Smooth muscle cell (in vitro differentiated cells): ENCODE measurements around the gene STK38. TPM values are rescaled to one million over a fixed set of nuclear protein-coding genes. Genes with fewer than 3 reads are reported as not detected.
"Not testable (repeated sequence)": the region's sequence is repeated elsewhere in the genome, so short reads cannot be mapped to it uniquely, and the experiment has no call there.

ENCODE experiments used
- DNase-seq: peaks from one replicate; lab custom pipeline; 2025; ENCODE audit not compliant: unreplicated experiment; lab: John Stamatoyannopoulos, UW
- H2AFZ ChIP-seq: fragments of 200-600 bp; sonication (generic); 2 replicates; pipeline ENCODE4 v1.6.0; 2016; ENCODE audit warnings: antibody characterized with exemption, low read depth, mild to moderate bottlenecking
- H3F3A ChIP-seq: fragments of 200-600 bp; sonication (generic); 2 replicates; pipeline ENCODE4 v1.6.0; 2017; ENCODE audit warnings: antibody characterized with exemption, low read depth
- H3K27ac ChIP-seq: fragments of 200-600 bp; sonication (generic); 2 replicates; pipeline ENCODE4 v1.5.1; 2016; ENCODE audit warnings: low read depth, mild to moderate bottlenecking
- H3K27me3 ChIP-seq: fragments of 200-600 bp; sonication (generic); 2 replicates; pipeline ENCODE4 v1.6.1; 2016; ENCODE audit warnings: low read depth, mild to moderate bottlenecking
- H3K36me3 ChIP-seq: fragments of 200-600 bp; sonication (generic); 2 replicates; pipeline ENCODE4 v1.5.1; 2016; ENCODE audit warnings: low read depth
- H3K4me1 ChIP-seq: fragments of 200-600 bp; sonication (generic); 2 replicates; pipeline ENCODE4 v1.5.1; 2016; ENCODE audit warnings: low read depth
- H3K4me2 ChIP-seq: fragments of 200-600 bp; sonication (generic); 2 replicates; pipeline ENCODE4 v1.6.0; 2016; ENCODE audit warnings: mild to moderate bottlenecking
- H3K4me3 ChIP-seq: fragments of 200-600 bp; sonication (generic); 2 replicates; pipeline ENCODE4 v1.5.1; 2016; ENCODE audit warnings: mild to moderate bottlenecking
- H3K79me2 ChIP-seq: fragments of 200-600 bp; sonication (generic); 2 replicates; pipeline ENCODE4 v1.6.0; 2016; ENCODE audit warnings: low read depth, mild to moderate bottlenecking
- H3K9ac ChIP-seq: fragments of 200-600 bp; sonication (generic); 2 replicates; pipeline ENCODE4 v1.6.0; 2016; ENCODE audit warnings: low read depth
- H3K9me3 ChIP-seq: fragments of 200-600 bp; sonication (generic); replicated peaks from 2 replicates; pipeline ENCODE4 v1.5.1; 2016; ENCODE audit warnings: low read depth
- H4K20me1 ChIP-seq: fragments of 200-600 bp; sonication (generic); 2 replicates; pipeline ENCODE4 v1.6.0; 2016; ENCODE audit warnings: low read depth
- CTCF ChIP-seq: fragments of 200-600 bp; sonication (generic); IDR thresholded peaks from 2 replicates; pipeline ENCODE4 v1.5.1; 2017; ENCODE audit warnings: borderline replicate concordance, mild to moderate bottlenecking, antibody characterized with exemption; ENCODE audit not compliant: insufficient read depth, poor library complexity, severe bottlenecking
- WGBS: methylation state at CpG from one replicate; pipeline ENCODE4 v1.1.7; 2016; ENCODE audit warnings: low lambda C conversion rate; 5-methylcytosine and 5-hydroxymethylcytosine counted together
- polyA plus RNA-seq: library from polyadenylated mRNA; unstranded; fragments of >200 nt; fragmentation: Nextera tagmentation; extraction: Ambion mirVana; gene quantifications from 2 replicates; pipeline ENCODE4 v1.2.1, GENCODE V29; 2016
- total RNA-seq: library from RNA; depleted of rRNA; stranded (reverse); fragments of >200 nt; gene quantifications from 2 replicates; pipeline ENCODE4 v1.2.3, GENCODE V29; 2014

Gene STK38
- total and polyA plus RNA-seq, 2 experiments from 2014 or later = 34.5 to 34.6 TPM

DNA sequence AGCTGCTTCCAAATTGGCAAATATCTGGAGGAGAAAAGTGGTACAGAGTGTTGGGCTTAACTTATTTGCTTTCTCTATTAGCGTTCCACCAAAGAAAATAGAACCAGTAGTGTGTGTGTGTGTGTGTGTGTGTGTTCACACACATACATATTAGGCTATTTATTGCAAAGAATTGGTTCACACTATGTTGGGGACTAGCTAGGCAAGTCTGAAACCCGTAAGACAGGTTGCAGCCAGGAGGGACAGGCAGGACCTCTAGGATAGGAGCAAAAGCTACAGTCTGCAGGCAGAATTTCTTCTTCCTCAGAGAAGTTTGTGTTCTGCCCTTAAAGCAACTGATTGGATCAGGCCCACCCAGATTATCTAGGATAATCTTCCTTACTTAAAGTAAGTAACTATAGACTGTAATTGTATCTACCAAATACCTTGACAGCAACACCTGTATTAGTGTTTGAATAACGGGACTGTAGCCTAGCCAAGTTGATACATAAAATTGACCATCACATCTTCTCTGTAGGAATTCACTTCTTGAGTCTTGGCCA is 91.7 kb downstream of the STK38 start:
- no peaks in the 10 kb centered on the region for H3K4me1 ChIP-seq
- 90% methylated on average over 3 of the region's 3 CpGs for WGBS

GRCh38 chr6:36452897-36453296 is 94.4 kb downstream of the STK38 start:
- H3K4me1 ChIP-seq, H3K9ac ChIP-seq, H3K36me3 ChIP-seq, H3K9me3 ChIP-seq, H2AFZ ChIP-seq, H3K4me2 ChIP-seq, H3K27ac ChIP-seq, DNase-seq, H3K27me3 ChIP-seq, H3K4me3 ChIP-seq, H3F3A ChIP-seq: not testable (repeated sequence)
- Histone ChIP-seq H3K79me2 (peaks cover 98% of the 10 kb centered on the region), H4K20me1 (peaks cover 98% of the 10 kb centered on the region)
- WGBS = 96% methylated on average over 6 of the region's 8 CpGs

More for the DNA sequence above, 91.7 kb downstream of the STK38 start:
- no peak overlapping the region for H2AFZ ChIP-seq
- H3K27ac ChIP-seq = no peak overlapping the region
- DNase-seq = no peak
- H3K4me3 ChIP-seq = no peak overlapping the region
- no peaks in the 10 kb centered on the region for H3K9me3 ChIP-seq
- H3K27me3 ChIP-seq = no peaks in the 10 kb centered on the region
- H3K36me3 ChIP-seq = no peaks in the 10 kb centered on the region
- no peak for TF ChIP-seq CTCF
- no peak overlapping the region for H3K9ac ChIP-seq
- peaks cover 97% of the 10 kb centered on the region for H4K20me1 ChIP-seq
- peaks cover 98% of the 10 kb centered on the region for H3K79me2 ChIP-seq
- no peak overlapping the region for H3K4me2 ChIP-seq
- no peaks in the 10 kb centered on the region for H3F3A ChIP-seq

DNA sequence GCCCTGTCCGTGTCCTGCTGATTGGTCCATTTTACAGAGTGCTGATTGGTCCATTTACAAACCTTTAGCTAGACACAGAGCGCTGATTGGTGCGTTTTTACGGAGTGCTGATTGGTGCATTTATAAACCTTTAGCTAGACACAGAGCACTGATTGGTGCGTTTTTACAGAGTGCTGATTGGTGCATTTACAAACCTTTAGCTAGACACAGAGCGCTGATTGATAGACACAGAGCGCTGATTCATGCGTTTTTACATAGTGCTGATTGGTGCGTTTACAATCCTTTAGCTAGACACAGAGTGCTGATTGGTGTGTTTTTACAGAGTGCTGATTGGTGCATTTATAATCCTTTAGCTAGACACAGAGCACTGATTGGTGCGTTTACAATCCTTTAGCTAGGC is 98.1 kb downstream of the STK38 start:
- H3K4me3 ChIP-seq, H3K27ac ChIP-seq, H3F3A ChIP-seq, DNase-seq, H3K4me2 ChIP-seq, H3K4me1 ChIP-seq, H3K9ac ChIP-seq, H2AFZ ChIP-seq, H3K36me3 ChIP-seq, H3K27me3 ChIP-seq, H3K9me3 ChIP-seq: not testable (repeated sequence)
- H4K20me1 ChIP-seq = peaks cover 94% of the 10 kb centered on the region
- WGBS = 99% methylated on average over 10 of the region's 10 CpGs
- H3K79me2 ChIP-seq = peaks cover 98% of the 10 kb centered on the region

DNA sequence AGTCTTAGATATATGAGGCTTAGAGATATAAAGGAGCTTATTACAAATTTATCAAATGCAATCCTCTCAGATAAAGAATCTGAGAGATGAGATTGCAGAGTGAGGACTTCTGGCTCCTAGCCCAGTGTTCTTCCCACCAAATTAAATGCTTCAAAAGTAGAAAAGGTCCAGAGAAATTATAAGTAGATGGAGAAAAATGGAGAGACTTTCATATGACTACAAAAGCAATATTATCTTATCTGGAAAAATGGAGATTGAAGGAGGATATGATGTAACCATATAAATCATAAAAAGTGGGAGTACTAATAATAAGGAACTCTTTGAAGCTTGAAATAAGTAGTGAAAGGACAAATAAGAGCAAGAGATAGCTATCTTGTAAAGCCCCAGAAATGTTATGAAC is 101.7 kb downstream of the STK38 start:
- no peak for DNase-seq
- Histone ChIP-seq H3K4me2 (peak overlapping the region; percentile 91), H3K9ac (no peak overlapping the region), H3K36me3 (no peaks in the 10 kb centered on the region), H3K4me3 (no peak overlapping the region), H3F3A (peaks cover 13% of the 10 kb centered on the region), H3K4me1 (peaks cover 34% of the 10 kb centered on the region), H3K27ac (peak overlapping the region; percentile 99), H4K20me1 (peaks cover 62% of the 10 kb centered on the region), H3K9me3 (no peaks in the 10 kb centered on the region), H3K79me2 (peaks cover 76% of the 10 kb centered on the region), H3K27me3 (no peaks in the 10 kb centered on the region), H2AFZ (no peak overlapping the region)
- TF ChIP-seq CTCF = no peak

DNA sequence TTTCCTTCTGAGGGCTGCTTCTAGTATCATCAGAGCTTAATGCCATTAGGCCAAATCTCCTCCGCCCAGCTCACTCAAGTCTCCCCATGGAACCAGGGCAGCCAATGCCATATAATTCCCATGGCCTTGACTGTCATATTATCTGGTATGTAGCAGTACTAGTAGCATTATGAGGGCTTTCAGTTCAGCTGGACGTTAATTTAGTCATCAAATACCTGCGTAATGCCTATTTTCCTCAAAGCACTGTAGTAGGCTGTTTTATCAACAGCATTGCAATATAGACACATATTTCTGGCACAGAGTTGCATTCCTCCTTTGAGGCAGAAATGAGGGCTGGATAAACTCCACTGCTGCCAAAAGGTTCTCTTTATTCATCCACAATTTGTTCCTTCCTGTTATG is 102.8 kb downstream of the STK38 start:
- WGBS = 28% methylated on average over 3 of the region's 3 CpGs
- Histone ChIP-seq H3K4me1 (peaks cover 34% of the 10 kb centered on the region), H3K27ac (peak overlapping the region; percentile 99), H2AFZ (no peak overlapping the region), H3K36me3 (no peaks in the 10 kb centered on the region), H3K4me2 (peak overlapping the region; percentile 91), H3K27me3 (no peaks in the 10 kb centered on the region), H3K9ac (peak overlapping the region; percentile 92), H4K20me1 (peaks cover 52% of the 10 kb centered on the region), H3K9me3 (no peaks in the 10 kb centered on the region), H3K4me3 (peak overlapping the region; percentile 96), H3F3A (peaks cover 14% of the 10 kb centered on the region), H3K79me2 (peaks cover 65% of the 10 kb centered on the region)
- TF ChIP-seq CTCF = no peak
- DNase-seq = no peak
